HuH-7 (cell line): ENCODE results near the gene ADCY2.
A peak's percentile ranks its signal among the peaks of the same experiment; 100 is the strongest.

Experiments used
- DNase-seq: peaks from one replicate; pipeline ENCODE4 v3.0.0; 2011; ENCODE audit warnings: low spot score

The ADCY2 gene

GRCh38 chr5:7592910-7593309, 197.0 kb downstream of the ADCY2 start:
- peak; percentile 2 for DNase-seq

DNA sequence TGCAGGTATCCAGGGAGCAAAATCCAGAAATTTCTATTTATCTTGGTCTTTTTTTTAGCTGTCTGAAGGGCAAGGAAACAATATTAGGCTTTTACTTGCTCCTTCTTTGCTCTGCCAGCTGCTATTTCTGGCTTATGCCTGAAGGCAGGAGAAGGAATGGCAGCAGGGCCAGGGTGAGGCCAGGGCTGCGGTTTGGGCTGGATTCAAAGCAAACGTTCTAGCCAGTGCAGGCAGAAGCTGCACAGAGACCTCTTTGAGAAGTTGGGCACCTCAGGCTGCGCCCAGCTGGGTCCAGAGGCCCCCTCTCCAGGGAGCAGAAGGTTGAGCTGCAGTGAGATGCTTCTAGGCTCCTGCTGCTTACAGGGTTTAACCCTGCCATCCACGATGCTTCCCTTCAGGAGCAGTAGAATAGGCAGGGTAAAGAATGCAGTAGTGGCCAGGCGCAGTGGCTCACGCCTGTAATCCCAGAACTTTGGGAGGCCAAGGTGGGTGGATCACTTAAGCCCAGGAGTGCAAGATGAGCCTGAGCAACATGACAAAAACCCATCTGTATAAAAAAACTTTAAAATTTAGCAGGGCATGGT, 201.2 kb downstream of the ADCY2 start:
- DNase-seq = no peak

GRCh38 chr5:7606840-7607465, 211.0 kb downstream of the ADCY2 start:
- no peak for DNase-seq

- no peak for DNase-seq
Measured at GRCh38 chr5:7608772-7609171, 212.8 kb downstream of the ADCY2 start.

- DNase-seq = no peak
Measured at GRCh38 chr5:7609726-7610125, 213.8 kb downstream of the ADCY2 start.

DNA sequence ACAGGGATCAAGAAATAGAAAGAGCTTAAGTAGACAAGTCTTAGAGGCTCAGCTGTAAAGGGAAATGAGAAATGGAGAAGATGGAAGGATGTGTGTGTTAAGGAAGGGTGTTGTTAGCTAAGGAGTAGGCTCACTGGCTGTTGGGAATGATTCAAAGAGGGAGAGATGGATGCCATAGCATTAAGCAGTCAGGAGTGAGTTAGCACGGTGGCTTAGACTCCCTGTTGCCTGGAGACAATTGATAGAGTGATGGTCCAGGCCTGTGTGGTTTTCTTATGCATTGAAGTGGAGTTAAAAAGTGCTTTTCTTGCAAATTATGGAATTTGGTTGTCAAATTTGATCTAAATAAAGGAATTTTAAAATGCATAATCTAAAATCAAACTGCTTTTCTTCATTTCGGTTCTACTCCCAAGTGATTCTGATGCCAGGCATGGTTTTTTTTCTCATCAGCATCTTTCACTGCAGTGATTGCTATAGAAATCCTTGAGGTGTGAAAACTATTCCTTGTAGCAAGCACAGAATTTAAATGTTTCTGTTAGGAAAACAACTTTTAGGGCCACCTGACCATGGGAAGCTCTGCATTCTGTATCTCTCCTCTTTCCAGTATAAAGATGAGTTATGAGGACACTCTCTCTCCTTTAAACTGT, 214.7 kb downstream of the ADCY2 start:
- no peak for DNase-seq

DNA sequence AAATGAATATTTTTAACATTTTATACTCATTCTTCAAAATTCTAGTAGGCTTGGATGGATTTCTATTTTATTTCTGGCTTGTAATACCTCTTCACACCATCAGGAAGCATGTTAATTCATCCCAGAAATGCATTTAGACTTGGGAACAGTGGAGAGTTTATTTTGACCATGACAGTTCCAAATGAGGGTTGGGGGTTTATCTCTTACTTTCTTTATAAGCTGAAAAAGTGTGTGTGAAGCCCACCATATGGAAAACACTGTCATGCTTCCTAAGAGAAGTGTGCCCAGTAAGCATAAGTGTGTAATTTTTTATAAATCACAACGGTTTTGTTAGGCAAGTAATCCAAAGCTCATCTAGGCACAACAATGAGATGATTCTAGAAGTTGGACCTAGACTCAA, 215.6 kb downstream of the ADCY2 start:
- DNase-seq = no peak

GRCh38 chr5:7615566-7616061, 219.7 kb downstream of the ADCY2 start:
- no peak for DNase-seq

DNA sequence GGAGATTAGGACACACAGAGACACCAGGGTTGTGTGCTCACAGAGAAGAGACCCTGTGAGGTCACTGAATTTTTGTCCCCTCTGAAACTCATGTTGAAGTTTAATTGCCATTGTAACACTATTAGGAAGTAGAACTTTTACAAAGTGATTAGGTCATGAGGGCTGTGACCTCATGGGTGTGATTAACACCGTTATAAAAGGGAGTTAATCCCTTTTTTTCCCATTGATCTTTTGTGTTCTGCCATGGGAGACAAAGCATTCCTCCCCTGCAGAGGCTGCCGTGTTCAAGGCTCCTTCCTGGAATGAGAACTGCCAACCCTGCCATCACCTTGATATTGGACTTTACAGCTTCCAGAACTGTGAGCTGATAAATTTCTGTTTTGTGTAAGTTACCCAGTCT, 221.0 kb downstream of the ADCY2 start:
- no peak for DNase-seq

DNA sequence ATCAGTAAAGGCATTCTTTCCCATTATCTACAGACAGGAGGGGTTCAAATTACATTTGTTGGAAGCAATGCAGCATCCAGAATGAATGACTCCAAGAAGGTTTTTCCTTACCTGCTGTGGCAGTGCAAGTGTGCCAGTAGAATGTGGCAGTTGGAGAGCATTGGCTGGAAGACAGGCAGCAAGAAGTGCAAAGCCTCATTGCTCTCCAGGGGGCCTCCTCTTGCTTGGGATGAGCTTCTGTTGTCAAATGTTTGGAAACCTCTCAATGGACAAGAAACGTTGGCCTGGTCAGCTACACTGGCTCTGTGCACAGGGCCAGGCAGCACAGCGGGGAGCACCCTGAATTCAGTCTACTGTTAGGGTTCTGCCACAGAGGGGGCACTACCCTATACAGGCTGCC, 226.6 kb downstream of the ADCY2 start:
- DNase-seq = no peak

GRCh38 chr5:7625740-7626139, 229.8 kb downstream of the ADCY2 start:
- DNase-seq = no peak

DNA sequence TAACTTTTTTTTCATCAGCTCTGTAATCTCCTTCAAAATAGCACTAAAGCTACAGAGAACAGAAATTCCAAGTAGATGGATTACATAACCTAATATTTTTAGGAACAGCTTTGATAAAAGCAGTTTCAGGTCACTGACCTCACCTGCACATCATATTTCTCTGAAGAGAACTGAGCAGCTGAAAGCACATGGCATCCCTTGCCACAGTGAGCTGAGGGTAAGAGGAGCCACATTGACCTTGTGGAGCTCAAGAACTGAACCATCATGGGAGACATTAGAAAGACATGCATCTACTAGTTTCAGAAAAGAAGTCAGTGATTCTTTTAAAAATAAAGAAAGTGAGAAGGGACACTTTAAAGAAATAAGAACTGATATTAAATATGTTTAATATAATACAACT, 232.3 kb downstream of the ADCY2 start:
- no peak for DNase-seq

DNA sequence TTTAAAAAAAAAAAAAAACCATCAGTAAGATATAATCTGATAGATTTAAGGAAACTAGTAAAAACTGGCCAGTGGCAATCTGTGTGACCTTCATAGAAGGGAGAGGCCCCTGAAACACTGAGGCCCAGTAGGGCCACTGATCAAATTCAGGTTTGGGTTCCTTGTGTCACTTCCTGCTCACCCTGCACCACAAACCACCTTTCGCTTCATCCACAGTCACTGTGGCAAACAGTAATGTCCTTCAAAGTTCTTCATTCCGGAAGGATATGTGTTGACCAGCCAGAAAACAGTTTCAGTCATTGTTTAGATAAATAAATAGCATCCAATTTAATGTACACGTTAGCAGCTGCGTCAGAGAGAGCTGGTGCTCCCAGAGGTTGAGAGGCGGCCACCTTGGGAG, 232.9 kb downstream of the ADCY2 start:
- no peak for DNase-seq

GRCh38 chr5:7629561-7629960, 233.6 kb downstream of the ADCY2 start:
- no peak for DNase-seq

DNA sequence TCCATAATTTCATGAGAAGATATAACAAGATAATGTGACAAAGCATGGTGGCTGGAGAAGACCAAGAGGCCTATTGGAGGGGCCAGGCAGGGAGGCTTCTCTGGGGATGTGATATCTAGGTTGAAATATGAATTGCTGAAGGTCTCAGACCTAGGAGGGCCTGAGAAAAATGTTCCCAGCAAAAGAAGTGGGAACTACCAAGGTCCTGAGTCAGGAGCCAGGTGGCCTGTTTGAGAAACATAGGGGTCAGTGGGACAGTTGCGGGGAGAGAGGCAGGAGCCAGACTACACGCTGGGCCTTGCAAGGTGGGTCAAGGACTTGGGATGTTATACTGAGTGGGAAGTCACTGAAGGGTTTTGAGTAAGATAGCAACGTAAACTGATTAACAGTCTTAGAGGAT, 238.9 kb downstream of the ADCY2 start:
- no peak for DNase-seq

DNA sequence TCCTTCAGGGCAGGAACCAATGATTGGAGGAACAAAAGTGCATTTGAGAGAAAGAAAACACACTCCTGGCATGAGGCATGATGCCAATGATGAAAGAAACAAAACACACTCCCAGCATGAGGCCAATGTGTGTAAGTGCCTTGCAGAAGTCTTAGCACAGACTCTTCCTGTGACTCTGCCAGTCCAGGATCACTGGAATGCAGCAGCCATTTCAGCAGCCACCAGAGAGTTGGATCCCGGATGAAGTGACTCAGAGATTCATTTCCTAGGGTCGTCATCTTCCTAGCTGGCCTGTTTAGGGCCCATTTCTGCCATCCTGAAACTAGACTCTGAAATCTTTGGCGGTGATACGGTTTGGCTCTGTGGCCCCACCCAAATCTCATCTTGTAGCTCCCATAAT, 242.5 kb downstream of the ADCY2 start:
- DNase-seq = no peak

GRCh38 chr5:7642029-7642428, 246.1 kb downstream of the ADCY2 start:
- no peak for DNase-seq

GRCh38 chr5:7644723-7645122, 248.8 kb downstream of the ADCY2 start:
- no peak for DNase-seq

- no peak for DNase-seq
Measured at GRCh38 chr5:7650755-7651154, 254.8 kb downstream of the ADCY2 start.

DNA sequence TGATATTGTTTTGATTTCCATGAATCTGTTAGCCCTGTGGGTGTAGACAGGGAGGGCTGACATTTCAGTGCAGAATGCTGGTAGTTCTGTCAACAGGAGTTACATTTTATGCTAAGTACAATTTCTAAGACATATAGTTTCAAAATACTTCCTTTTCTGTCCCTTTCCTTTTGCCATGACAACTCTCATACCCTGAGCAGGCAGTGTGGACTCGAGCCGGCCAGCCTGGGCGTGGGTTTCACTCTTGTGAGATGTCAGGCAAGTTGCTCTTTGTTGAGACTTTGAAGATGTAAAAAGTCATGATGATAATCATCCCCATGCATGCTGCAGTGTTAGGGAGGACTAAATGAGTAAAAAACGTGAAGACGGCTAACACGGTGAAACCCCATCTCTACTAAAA, 257.1 kb downstream of the ADCY2 start:
- DNase-seq = no peak

- DNase-seq = no peak
Measured at GRCh38 chr5:7657153-7657552, 261.2 kb downstream of the ADCY2 start.

GRCh38 chr5:7659420-7659819, 263.5 kb downstream of the ADCY2 start:
- DNase-seq = no peak

DNA sequence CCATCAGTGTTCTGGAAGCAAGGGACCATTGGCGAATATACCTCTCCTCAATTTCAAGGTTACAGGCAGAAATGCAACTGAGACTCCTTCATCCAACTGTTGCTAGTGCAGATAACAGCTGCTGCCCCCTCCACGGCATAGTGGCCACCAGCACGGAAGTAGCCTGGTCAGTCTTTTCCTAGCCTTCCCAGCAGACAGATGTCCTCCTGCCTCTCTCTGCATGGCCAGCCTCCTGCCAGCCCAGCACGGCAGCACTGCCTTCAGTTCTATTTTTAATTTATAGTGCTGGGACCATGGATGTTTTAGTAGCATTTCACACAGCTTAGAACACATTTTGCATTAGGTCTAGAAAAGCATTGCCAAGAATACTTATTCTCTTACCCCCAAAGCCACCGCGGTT, 266.4 kb downstream of the ADCY2 start:
- DNase-seq = no peak

- DNase-seq = no peak
Measured at GRCh38 chr5:7663808-7664207, 267.9 kb downstream of the ADCY2 start.
